Kidney capillary endothelial cell (primary cell): ENCODE data around the gene TMCC1.
A peak's percentile ranks its signal among the peaks of the same experiment; 100 is the strongest.
"Not testable (repeated sequence)": the region's sequence is repeated elsewhere in the genome, so short reads cannot be mapped to it uniquely, and the experiment has no call there.

Source experiments
- DNase-seq: peaks from one replicate; pipeline ENCODE4 v3.0.0-alpha.2; 2018; ENCODE audit warnings: low spot score

TMCC1 gene

GRCh38 chr3:129893581-129894070 is at the start of gene TMCC1:
TMCC1 (minus strand) TSS chr3:129893711.
- DNase-seq = peak; percentile 82

- no peak for DNase-seq
Measured at GRCh38 chr3:129943020-129943419, 49.5 kb upstream of the TMCC1 start.

GRCh38 chr3:129942296-129942695 is 48.8 kb upstream of the TMCC1 start:
- DNase-seq = peak; percentile 64

- no peak for DNase-seq
Measured at GRCh38 chr3:129940086-129940485, 46.6 kb upstream of the TMCC1 start.

GRCh38 chr3:129938140-129938930 is 44.8 kb upstream of the TMCC1 start:
- no peak for DNase-seq

GRCh38 chr3:129937717-129938116 is 44.2 kb upstream of the TMCC1 start:
- DNase-seq = no peak

GRCh38 chr3:129936757-129937156 is 43.2 kb upstream of the TMCC1 start:
- DNase-seq = peak; percentile 26

- peak; percentile 30 for DNase-seq
Measured at GRCh38 chr3:129934234-129935123, 41.0 kb upstream of the TMCC1 start.

GRCh38 chr3:129933471-129933870 is 40.0 kb upstream of the TMCC1 start:
- no peak for DNase-seq

- no peak for DNase-seq
Measured at GRCh38 chr3:129929383-129929782, 35.9 kb upstream of the TMCC1 start.

- DNase-seq = no peak
Measured at GRCh38 chr3:129927072-129927471, 33.6 kb upstream of the TMCC1 start.

- DNase-seq = no peak
Measured at GRCh38 chr3:129919806-129920205, 26.3 kb upstream of the TMCC1 start.

GRCh38 chr3:129919357-129919756 is 25.8 kb upstream of the TMCC1 start:
- DNase-seq = no peak

GRCh38 chr3:129918461-129918860 is 24.9 kb upstream of the TMCC1 start:
- DNase-seq = no peak

GRCh38 chr3:129917423-129918007 is 24.0 kb upstream of the TMCC1 start:
- no peak for DNase-seq

- DNase-seq = no peak
Measured at GRCh38 chr3:129913618-129914017, 20.1 kb upstream of the TMCC1 start.

GRCh38 chr3:129911261-129911861 is 17.9 kb upstream of the TMCC1 start:
- DNase-seq = peak; percentile 61

GRCh38 chr3:129909235-129909634 is 15.7 kb upstream of the TMCC1 start:
- not testable (repeated sequence) for DNase-seq

GRCh38 chr3:129908417-129908816 is 14.9 kb upstream of the TMCC1 start:
- no peak for DNase-seq

GRCh38 chr3:129901272-129901671 is 7.8 kb upstream of the TMCC1 start:
- DNase-seq = not testable (repeated sequence)

- no peak for DNase-seq
Measured at GRCh38 chr3:129897026-129897425, 3.5 kb upstream of the TMCC1 start.
